Adrenal gland (tissue), 12 donors: ENCODE results near the gene TTC5. TPM values are rescaled to one million over a fixed set of nuclear protein-coding genes. Genes with fewer than 3 reads are reported as not detected.

Experiments used
- DNase-seq, 7 donors: peaks; one replicate each; pipeline ENCODE4 v3.0.0-alpha.2; 2019 to 2020
- H3K27ac ChIP-seq, 5 donors: fragments of 200-600 bp; sonication (generic) in 4 of 5; 1 replicate in 3 of 5; 2 replicates in 2 of 5; pipeline versions ENCODE4 v1.5.1 to v1.8.0; 2016 to 2020; ENCODE audit warnings: mild to moderate bottlenecking in 1 of 5
- H3K27me3 ChIP-seq: fragments of 200-600 bp; 2 replicates; pipeline ENCODE4 v1.8.0; 2021
- H3K36me3 ChIP-seq, 2 donors: fragments of 200-600 bp; replicated peaks in 1 of 2; 1 replicate in 1 of 2; 2 replicates in 1 of 2; pipeline versions ENCODE4 v1.5.1 to v1.8.0; 2018 to 2022
- H3K4me1 ChIP-seq, 2 donors: fragments of 200-600 bp; replicated peaks in 1 of 2; 1 replicate in 1 of 2; 2 replicates in 1 of 2; pipeline versions ENCODE4 v1.5.1 to v1.8.0; 2018 to 2021
- H3K4me3 ChIP-seq, 4 donors: fragments of 200-600 bp; sonication (generic) in 3 of 4; one replicate each; pipeline ENCODE4 v1.5.1; 2016 to 2018
- H3K9me3 ChIP-seq, 3 donors: fragments of 200-600 bp; sonication (generic) in 1 of 3; replicated peaks in 1 of 3; 1 replicate in 2 of 3; 2 replicates in 1 of 3; pipeline versions ENCODE4 v1.5.1 to v1.8.0; 2016 to 2021
- CTCF ChIP-seq, 6 experiments: fragments of 450-650 bp in 4 of 6; fragments of 200-600 bp in 2 of 6; sonication (generic) in 1 of 6; IDR thresholded peaks; 1 replicate in 5 of 6; 2 replicates in 1 of 6; pipeline versions ENCODE4 v1.5.1 to v1.8.0; 2016 to 2021; ENCODE audit warnings: antibody characterized with exemption in 6 of 6, mild to moderate bottlenecking in 2 of 6, moderate library complexity in 1 of 6
- POLR2A ChIP-seq, 2 donors: fragments of 450-650 bp; IDR thresholded peaks; one replicate each; pipeline ENCODE4 v1.6.1; 2017; ENCODE audit warnings: antibody characterized with exemption in 2 of 2, mild to moderate bottlenecking in 2 of 2, moderate library complexity in 1 of 2
- WGBS, 4 donors: extraction: QIAGEN DNeasy Blood & Tissue Kit in 2 of 4; methylation state at CpG; one replicate each; pipeline versions ENCODE4 v1.1.5 to v1.1.7; 2013 to 2017; 5-methylcytosine and 5-hydroxymethylcytosine counted together
- intact Hi-C, 2 donors: fragments of 100-400 bp; cut with DNase I; formaldehyde crosslinking; loops; one replicate each; pipeline versions ENCODE4 v1.14.1 to v1.15.0; 2022 to 2023
- polyA plus RNA-seq, 3 donors: library from polyadenylated mRNA; stranded (reverse); fragments of 200-250 nt in 2 of 3; fragments of 350-450 nt in 1 of 3; fragmentation: Illumina TruSeq in 1 of 3; extraction: RNeasy Lipid Tissue Mini Kit (QIAGEN cat#74804) in 1 of 3; gene quantifications; one replicate each; pipeline ENCODE4 v1.2.3, GENCODE V29; 2013 to 2014
- total RNA-seq, 9 donors: library from RNA; depleted of rRNA in 4 of 9; stranded (reverse); fragments of >200 nt in 4 of 9; fragments of 120-200 nt in 1 of 9; fragmentation: NEBNext Ultra II Directional in 1 of 9; extraction: Animal tissue kit (Norgen Biotek cat#: 25700) in 1 of 9; gene quantifications; one replicate each; pipeline versions ENCODE4 v1.1.0 to v1.2.4, GENCODE V29; 2013 to 2023
- donor health status: healthy with polysubstance abuse.
- donor health status: Bipolar disorder and iron deficiency.
- donor health status: DM: yes; HTN: yes; CAD: no.
- donor health status: DM: no; HTN: no; CAD: no.
- donor health status: DM: no; HTN: no; CAD: no.
- donor health status: DM: yes; HTN: yes; CAD: no.

Gene TTC5
- total and polyA plus RNA-seq, 12 donors, result 3.9 to 28.6 (median 15.0) TPM

- peak overlapping the region in 1 of 4 donors; percentile 59 for H3K4me3 ChIP-seq
- 13 to 19% (median 16%) methylated on average over 3 of the region's 3 CpGs for WGBS, 4 donors
- peak overlapping the region in 4 of 5 donors; percentile 73 to 92 (median 84) for H3K27ac ChIP-seq
Measured at GRCh38 chr14:20333494-20333841, 27.7 kb upstream of the TTC5 start.

GRCh38 chr14:20332788-20333493 is 27.2 kb upstream of the TTC5 start, which contains the start of gene CCNB1IP1:
CCNB1IP1 (minus strand) TSS chr14:20333279; CDS start chr14:20316523, 16,756 bp downstream.
- TF ChIP-seq CTCF (IDR thresholded peaks at IDR 0.05) (peak in 1 of 6 experiments; percentile 4), POLR2A (IDR thresholded peaks at IDR 0.05) (peak in 1 of 2 donors; percentile 43)
- peak within 1 kb of the TSS; percentile 73 to 92 (median 81) for H3K27ac ChIP-seq
- H3K36me3 ChIP-seq, result no peaks in the 10 kb centered on the region
- intact Hi-C loops, result no loop called here
- peak within 1 kb of the TSS; percentile 2 to 84 (median 66) for H3K4me3 ChIP-seq
- WGBS, 4 donors, result 0 to 2% (median 0%) methylated on average over 15 to 19 of the region's 19 CpGs
- no peaks in the 10 kb centered on the region for H3K9me3 ChIP-seq
- peaks cover 8 to 18% of the 10 kb centered on the region in 2 donors for H3K4me1 ChIP-seq
- H3K27me3 ChIP-seq, result no peaks in the 10 kb centered on the region
- DNase-seq, result peak; percentile 54 to 77 (median 63)

More at GRCh38 chr14:20333494-20333841, 27.7 kb upstream of the TTC5 start:
- intact Hi-C loops, result no loop called here
- Histone ChIP-seq H3K4me1 (peaks cover 8 to 18% of the 10 kb centered on the region in 2 donors), H3K36me3 (no peaks in the 10 kb centered on the region), H3K9me3 (no peaks in the 10 kb centered on the region), H3K27me3 (no peaks in the 10 kb centered on the region)
- no peak for TF ChIP-seq CTCF (IDR thresholded peaks at IDR 0.05)
- no peak for TF ChIP-seq POLR2A (IDR thresholded peaks at IDR 0.05)
- no peak for DNase-seq

- Histone ChIP-seq H3K36me3 (no peaks in the 10 kb centered on the region), H3K9me3 (no peaks in the 10 kb centered on the region), H3K4me1 (peaks cover 10 to 22% of the 10 kb centered on the region in 2 donors), H3K27me3 (no peaks in the 10 kb centered on the region), H3K4me3 (peak overlapping the region; percentile 2 to 84 (median 66)), H3K27ac (peak overlapping the region; percentile 73 to 92 (median 81))
- intact Hi-C loops, result no loop called here
- no peak for TF ChIP-seq CTCF (IDR thresholded peaks at IDR 0.05)
- no peak for TF ChIP-seq POLR2A (IDR thresholded peaks at IDR 0.05)
- 1 to 6% (median 4%) methylated on average over 4 of the region's 4 CpGs for WGBS, 4 donors
- DNase-seq, result peak in 4 of 7 donors; percentile 55 to 61 (median 58)
Measured at GRCh38 chr14:20332431-20332787, 26.7 kb upstream of the TTC5 start.

- Histone ChIP-seq H3K4me3 (no peak overlapping the region), H3K4me1 (peaks cover 18 to 32% of the 10 kb centered on the region in 2 donors), H3K36me3 (peaks cover 0 to 2% of the 10 kb centered on the region in 2 donors), H3K27me3 (no peaks in the 10 kb centered on the region), H3K9me3 (no peaks in the 10 kb centered on the region), H3K27ac (no peak overlapping the region)
- no peak for DNase-seq
- WGBS, 4 donors, result 57 to 75% (median 69%) methylated on average over 2 of the region's 2 CpGs
- intact Hi-C loops, result no loop called here
- TF ChIP-seq POLR2A (IDR thresholded peaks at IDR 0.05), result no peak
- TF ChIP-seq CTCF (IDR thresholded peaks at IDR 0.05), result no peak
Measured at GRCh38 chr14:20331053-20331613, 25.4 kb upstream of the TTC5 start.
